Transverse colon (tissue), 3 donors: Measurements from ENCODE around the gene MED15.

ENCODE experiments used
- CTCF ChIP-seq, 5 experiments: fragments of 200-600 bp in 3 of 5; fragments of 450-650 bp in 2 of 5; sonication (generic) in 3 of 5; IDR thresholded peaks; 1 replicate in 2 of 5; 2 replicates in 3 of 5; pipeline ENCODE4 v1.5.1; 2016 to 2017; ENCODE audit warnings: antibody characterized with exemption in 5 of 5, inconsistent platforms in 3 of 5, mild to moderate bottlenecking in 2 of 5, moderate library complexity in 1 of 5
- EP300 ChIP-seq: sonication (generic); formaldehyde crosslinking; IDR thresholded peaks from one replicate; pipeline ENCODE4 v1.6.1; 2017; ENCODE audit warnings: antibody characterized with exemption, low read depth

- TF ChIP-seq CTCF (IDR thresholded peaks at IDR 0.05) = no peak
- TF ChIP-seq EP300 = no peak
Observed at GRCh38 chr22:20615533-20616450, 108.4 kb downstream of the MED15 start.
